GM18867 (cell line): ENCODE measurements around the gene CCDC170.
"Not testable (repeated sequence)": the region's sequence is repeated elsewhere in the genome, so short reads cannot be mapped to it uniquely, and the experiment has no call there.

Experiments used
- ATAC-seq: cut with Tn5 transposase; IDR thresholded peaks from one replicate; pipeline ENCODE4 v1.9.1; 2021; ENCODE audit warnings: mild to moderate bottlenecking, moderate library complexity; ENCODE audit not compliant: unreplicated experiment

Gene CCDC170

DNA sequence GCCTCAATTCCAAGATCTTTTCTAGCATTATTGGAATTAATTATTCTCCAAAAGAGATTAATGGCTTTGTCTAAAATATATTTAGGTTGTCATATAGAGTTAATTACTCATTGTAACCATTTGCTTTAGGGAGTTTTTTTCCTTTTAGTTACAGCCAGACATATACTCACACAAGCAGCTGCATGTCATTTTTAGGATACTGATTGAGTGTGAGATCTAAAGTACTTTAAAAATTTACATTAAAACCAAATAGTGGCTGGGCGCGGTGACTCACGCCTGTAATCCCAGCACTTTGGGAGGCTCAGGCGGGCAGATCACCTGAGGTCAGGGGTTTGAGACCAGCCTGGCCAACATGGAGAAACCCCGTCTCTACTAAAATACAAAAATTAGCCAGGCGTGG lies 51.1 kb downstream of the CCDC170 start:
- ATAC-seq, result not testable (repeated sequence)

DNA sequence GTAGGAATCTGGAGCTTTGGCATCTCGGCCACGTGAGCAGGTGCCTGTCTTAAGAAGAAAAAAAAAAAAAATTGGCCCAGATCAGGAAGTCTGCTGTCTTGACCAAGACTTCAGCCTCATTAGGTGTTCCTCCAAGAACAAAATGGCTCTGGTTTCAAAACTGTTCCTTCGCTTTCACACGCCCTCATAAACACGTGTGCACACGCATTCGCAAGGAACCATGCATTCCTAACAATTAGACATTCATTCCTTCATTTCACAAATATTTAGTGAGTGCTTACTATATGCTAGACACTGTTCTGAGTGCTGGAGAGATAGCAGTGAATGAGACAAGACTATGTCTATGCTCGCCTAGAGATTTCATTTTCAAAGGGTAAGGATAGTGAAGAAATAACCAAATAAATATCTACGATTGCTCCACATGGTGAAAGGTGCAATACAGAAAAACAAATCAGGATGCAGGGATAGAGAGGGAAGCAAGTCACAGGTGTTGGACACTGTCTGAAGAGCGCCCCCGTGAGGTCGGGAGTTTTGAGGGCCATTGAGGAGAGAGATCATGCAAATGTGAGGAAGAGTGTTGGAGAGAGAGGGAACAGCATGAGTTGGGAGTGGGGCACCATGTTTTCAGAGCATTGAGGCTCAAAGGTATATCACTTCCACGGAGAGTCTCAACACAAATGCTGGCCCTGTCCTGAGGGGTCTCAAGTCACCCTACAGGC lies 53.3 kb downstream of the CCDC170 start:
- ATAC-seq, result no peak

GRCh38 chr6:151548201-151548600 lies 54.4 kb downstream of the CCDC170 start:
- no peak for ATAC-seq

GRCh38 chr6:151549790-151550189 lies 56.0 kb downstream of the CCDC170 start:
- ATAC-seq, result no peak

- ATAC-seq, result no peak
Measured at GRCh38 chr6:151550618-151551017, 56.8 kb downstream of the CCDC170 start.

DNA sequence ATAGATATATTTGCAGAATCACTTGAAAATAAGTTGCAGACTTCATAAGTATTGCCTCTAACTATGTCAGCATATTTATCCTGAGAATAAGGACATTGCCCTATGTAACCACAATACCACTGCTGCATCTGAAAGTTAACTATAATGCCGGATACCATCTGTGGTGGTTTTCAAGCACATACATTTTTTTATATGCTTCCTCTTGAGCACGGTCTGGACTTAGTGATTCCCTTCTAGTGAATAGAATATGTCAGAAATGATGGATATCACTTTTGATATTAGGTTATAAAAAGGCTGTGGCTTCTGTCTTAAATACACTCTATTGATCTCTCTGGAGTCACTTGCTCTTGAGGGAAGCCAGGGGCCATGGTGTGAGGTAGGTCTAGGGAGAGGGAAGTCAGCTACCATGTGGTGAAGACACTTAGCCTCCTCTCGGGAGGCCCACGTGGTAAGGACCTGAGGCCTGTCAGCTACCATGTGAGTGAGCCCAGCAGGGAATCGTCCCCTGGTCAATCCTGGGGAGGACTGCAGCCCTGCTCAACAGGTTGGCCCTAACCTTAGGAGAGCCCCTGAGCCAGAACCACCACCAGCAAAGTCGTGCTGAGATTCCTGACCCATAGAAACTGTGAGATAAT lies 57.5 kb downstream of the CCDC170 start:
- ATAC-seq, result no peak

- ATAC-seq, result no peak
Measured at GRCh38 chr6:151553416-151554165, 59.8 kb downstream of the CCDC170 start.

DNA sequence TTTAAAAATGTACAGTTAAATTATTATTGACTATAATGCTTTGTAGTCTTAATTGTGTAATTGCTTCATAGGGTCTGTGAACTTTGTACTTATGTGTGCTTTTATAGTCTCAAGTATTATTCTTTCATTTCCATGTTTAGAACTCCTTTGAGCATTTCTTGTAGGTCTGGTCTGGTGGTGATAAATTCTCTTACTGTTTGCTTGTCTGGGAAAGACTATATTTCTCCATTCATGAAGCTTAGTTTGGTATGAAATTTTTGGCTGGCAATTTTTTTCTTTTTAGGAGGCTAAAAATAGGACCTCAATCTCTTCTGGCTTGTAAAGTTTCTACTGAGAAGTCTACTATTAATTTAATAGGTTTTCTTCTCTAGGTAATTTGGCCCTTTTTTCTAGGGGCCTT lies 67.4 kb downstream of the CCDC170 start:
- ATAC-seq, result no peak

GRCh38 chr6:151564654-151565053 lies 70.8 kb downstream of the CCDC170 start:
- ATAC-seq, result no peak

- ATAC-seq, result no peak
Measured at GRCh38 chr6:151565940-151566339, 72.1 kb downstream of the CCDC170 start.

GRCh38 chr6:151566557-151566956 lies 72.7 kb downstream of the CCDC170 start:
- no peak for ATAC-seq

- no peak for ATAC-seq
Measured at GRCh38 chr6:151576633-151577032, 82.8 kb downstream of the CCDC170 start.

DNA sequence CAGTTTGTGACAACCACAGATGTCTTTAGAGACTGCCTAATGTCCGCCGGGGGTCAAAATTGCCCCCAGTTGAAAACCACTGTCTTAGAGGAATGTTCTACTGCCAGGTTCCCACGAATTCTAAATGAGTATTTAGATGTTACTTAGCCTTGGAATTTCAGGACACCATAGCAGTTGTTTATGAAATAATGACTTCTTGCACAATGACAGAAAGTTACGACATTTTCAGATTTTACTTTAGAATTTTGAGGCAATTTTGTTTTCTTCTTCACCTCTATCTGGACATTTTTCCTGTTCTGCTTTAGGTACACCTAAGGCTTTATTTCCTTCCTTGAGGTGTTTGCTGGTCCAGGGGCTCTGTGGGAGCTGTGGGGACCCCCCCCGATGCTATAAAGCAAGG lies 83.4 kb downstream of the CCDC170 start:
- no peak for ATAC-seq

DNA sequence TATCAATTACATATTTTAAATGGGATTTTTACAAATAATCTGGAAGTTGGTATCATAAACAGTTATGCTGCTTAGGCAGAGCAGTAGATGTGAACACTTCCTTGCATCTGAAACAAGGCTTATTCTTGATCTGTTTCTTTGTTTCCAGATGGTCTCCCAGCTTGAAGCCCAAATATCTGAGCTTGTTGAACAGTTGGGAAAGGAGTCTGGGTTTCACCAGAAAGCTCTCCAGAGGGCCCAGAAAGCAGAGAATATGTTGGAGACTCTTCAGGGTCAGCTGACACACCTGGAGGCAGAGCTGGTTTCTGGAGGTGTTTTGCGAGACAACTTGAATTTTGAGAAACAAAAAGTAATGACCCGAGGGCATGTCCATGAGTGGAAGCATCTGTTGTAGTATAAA lies 91.9 kb downstream of the CCDC170 start:
- ATAC-seq, result no peak

GRCh38 chr6:151589667-151590066 lies 95.8 kb downstream of the CCDC170 start:
- no peak for ATAC-seq

DNA sequence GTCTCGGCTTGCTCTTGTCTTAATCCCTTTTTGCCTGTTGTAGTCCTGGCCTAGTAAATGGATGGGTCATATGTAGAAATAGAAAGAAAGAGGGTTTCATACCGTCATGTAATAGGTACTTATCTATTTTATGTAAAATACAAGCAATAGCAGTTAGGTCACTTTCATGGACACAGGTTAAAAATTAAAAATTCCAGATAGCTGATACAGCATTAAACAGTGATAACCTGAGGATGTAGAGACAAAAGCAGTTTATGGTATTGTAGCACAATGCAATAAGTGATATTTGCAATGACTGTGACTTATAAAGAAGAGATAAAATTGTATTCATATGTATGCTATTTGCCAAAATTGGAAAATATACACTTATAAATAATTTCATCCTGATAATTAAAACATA lies 96.9 kb downstream of the CCDC170 start:
- ATAC-seq, result no peak

GRCh38 chr6:151592449-151593159 lies 98.8 kb downstream of the CCDC170 start:
- no peak for ATAC-seq

DNA sequence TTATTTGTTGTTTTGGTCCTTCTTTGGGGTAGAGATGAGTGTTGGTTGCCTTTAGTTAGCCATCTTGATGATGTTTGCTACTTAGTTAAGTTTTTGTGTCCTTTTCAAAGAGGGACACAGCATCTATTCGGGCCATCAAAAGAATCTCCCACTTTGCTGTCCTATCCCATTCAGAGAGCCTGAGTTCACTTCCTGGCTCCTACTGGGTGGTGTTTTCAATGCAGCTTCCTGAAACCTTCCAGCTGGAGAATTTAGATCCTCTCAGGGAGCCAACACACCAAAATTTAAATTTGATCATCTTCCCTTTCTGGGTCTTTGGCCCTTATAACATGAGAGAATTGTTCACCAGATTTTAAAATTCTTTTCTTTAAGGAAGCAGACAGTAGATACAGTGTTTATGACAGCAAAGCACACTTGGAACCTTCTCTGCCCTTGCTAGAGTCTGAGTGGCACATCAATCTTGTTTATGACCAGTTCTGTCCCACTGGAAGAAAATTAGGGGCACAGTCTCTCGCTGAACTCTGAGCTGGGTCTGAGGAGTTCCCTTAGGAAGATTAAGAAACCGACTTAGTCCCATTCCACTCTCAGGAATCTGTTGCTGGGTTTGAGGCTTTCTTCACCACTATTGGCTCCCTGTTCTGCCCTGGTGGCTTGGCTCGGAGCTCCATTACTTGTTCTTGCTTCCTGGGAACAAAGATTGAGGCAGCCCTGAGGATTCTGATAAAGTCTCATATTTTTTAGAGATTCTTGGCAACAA lies 115.5 kb downstream of the CCDC170 start:
- no peak for ATAC-seq

DNA sequence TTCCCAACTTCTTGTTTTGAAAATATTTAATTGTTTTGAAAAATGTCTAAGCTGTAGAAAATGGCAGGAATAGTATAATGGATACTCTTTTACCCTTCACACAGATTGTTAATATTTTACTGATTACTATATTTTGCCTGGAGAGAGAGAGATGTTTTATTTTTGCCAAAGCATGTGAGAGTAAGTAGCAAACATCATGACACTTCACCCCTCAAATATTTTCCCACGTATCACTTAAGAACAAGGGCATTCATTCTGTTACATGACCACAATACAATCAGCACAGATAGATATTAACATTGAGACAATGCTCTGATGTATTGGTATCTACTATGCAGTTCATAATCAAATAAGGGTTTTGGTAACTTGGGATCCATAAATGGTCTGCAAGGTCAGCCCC lies 116.5 kb downstream of the CCDC170 start:
- no peak for ATAC-seq

- ATAC-seq, result no peak
Measured at GRCh38 chr6:151614630-151615029, 120.8 kb downstream of the CCDC170 start.

- no peak for ATAC-seq
Measured at GRCh38 chr6:151616091-151616513, 122.3 kb downstream of the CCDC170 start.
